Fibroblast of villous mesenchyme (primary cell): ENCODE results near the gene KLRB1. TPM values are rescaled to one million over a fixed set of nuclear protein-coding genes. Genes with fewer than 3 reads are reported as not detected.
"Not testable (repeated sequence)": the region's sequence is repeated elsewhere in the genome, so short reads cannot be mapped to it uniquely, and the experiment has no call there.

ENCODE experiments used
- DNase-seq: peaks from one replicate; pipeline ENCODE4 v3.0.0-alpha.2; 2010; ENCODE audit warnings: low read depth
- H3K4me3 ChIP-seq: 2 replicates; pipeline ENCODE4 v1.5.1; 2011; ENCODE audit warnings: low read depth, mild to moderate bottlenecking, low read length
- total RNA-seq: library from RNA; depleted of rRNA; stranded (reverse); fragments of >200 nt; gene quantifications from 2 replicates; pipeline ENCODE4 v1.2.3, GENCODE V29; 2012
- TF ChIP-seq, protein P1 (sequence below): IDR thresholded peaks from 2 replicates; pipeline ENCODE4 v1.5.1; 2012; ENCODE audit warnings: low read depth, mild to moderate bottlenecking, low read length; ENCODE audit not compliant: insufficient read depth

The KLRB1 gene
- total RNA-seq, 1 donor: not detected

- TF ChIP-seq, protein P1, sequence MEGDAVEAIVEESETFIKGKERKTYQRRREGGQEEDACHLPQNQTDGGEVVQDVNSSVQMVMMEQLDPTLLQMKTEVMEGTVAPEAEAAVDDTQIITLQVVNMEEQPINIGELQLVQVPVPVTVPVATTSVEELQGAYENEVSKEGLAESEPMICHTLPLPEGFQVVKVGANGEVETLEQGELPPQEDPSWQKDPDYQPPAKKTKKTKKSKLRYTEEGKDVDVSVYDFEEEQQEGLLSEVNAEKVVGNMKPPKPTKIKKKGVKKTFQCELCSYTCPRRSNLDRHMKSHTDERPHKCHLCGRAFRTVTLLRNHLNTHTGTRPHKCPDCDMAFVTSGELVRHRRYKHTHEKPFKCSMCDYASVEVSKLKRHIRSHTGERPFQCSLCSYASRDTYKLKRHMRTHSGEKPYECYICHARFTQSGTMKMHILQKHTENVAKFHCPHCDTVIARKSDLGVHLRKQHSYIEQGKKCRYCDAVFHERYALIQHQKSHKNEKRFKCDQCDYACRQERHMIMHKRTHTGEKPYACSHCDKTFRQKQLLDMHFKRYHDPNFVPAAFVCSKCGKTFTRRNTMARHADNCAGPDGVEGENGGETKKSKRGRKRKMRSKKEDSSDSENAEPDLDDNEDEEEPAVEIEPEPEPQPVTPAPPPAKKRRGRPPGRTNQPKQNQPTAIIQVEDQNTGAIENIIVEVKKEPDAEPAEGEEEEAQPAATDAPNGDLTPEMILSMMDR: no peak
- peak overlapping the region; percentile 79 for H3K4me3 ChIP-seq
- DNase-seq: peak; percentile 66
These were observed 39.4 kb upstream of the KLRB1 start for GRCh38 chr12:9646794-9647781.

DNA sequence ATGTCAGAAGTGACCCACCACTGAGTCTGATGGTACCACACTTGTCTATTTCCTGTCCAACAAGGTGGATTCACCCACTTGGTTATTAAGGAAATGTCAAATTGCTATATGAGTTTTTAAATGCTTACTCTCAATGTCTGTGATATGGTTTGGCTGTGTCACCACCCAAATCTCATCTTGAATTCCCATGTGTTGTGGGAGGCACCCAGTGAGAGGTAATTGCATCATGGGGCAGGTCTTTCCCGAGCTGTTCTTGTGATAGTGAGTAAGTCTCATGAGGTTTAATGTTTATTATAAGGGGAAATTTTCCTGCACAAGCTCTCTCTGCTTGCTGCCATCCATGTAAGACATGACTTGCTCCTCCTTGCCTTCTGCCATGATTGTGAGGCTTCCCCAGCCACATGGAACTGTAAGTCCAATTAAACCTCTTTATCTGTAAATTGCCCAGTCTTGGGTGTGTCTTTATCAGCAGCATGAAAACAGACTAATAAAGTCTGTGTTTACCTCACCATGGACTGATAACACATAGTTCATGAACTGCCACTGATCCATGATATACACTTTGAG is 37.4 kb upstream of the KLRB1 start:
- peak; percentile 10 for DNase-seq
- not testable (repeated sequence) for H3K4me3 ChIP-seq

DNA sequence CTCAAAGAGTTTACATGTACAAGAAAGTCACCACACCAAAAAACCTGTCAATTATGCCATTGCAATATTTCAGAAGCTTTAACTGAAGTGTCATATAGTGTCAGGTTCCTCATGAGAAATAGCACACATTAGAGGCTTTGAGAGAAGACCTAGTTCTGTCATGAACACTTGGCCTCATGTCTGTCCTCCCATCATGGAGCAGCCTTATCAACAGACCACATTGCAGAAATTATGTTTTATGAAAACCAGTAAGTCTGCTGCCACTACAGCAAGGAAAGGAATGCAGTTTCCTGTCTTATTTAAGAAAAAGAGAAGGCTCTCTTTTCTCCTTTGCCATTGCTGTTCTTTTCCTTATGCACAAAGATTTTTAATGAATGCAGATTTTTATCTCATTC is 35.5 kb upstream of the KLRB1 start:
- TF ChIP-seq, protein P1: no peak
- no peak for DNase-seq
- no peak overlapping the region for H3K4me3 ChIP-seq

GRCh38 chr12:9642606-9643265 is 35.0 kb upstream of the KLRB1 start:
- H3K4me3 ChIP-seq: no peak overlapping the region
- TF ChIP-seq, protein P1: no peak
- no peak for DNase-seq

DNA sequence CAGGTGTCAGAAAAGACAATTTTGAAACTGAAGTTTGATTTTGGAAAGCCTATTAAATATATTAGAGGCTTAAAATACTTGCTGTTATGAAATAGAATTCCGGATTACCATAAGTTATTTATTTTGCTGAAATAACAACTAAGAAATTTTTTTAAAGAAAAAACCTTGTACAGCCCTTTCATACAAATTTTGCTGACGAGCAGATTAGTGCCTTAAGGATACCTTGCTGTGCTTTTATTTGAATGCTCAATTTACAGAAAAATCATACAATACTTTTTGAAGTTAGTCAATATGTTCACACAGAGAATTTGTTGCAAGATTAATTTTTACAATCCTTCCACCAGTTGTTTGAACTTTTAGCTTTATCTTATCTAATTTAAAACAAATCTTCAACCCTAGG is 32.3 kb upstream of the KLRB1 start:
- TF ChIP-seq, protein P1: no peak
- H3K4me3 ChIP-seq: no peak overlapping the region
- DNase-seq: no peak

DNA sequence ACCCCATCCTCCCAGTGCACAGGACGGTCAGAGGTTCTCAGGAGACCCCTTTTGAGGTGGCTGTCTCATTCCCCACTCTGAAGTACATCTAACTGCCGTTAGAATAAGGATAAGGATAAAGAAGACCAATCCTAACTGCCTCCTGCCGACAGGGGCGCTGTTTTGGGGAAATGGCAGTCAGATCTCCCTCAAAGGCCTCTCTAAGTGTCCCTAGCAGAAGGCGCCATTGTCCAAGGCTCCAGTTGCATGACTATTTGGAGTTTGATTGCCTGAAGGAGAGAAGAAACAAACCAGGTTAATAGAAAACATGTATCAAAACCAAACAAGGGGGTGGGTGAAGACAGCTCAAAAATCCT is 29.1 kb upstream of the KLRB1 start:
- TF ChIP-seq, protein P1: no peak
- H3K4me3 ChIP-seq: no peak overlapping the region
- no peak for DNase-seq
